ENCODE measurements around the gene AGK. TPM values are rescaled to one million over a fixed set of nuclear protein-coding genes. Genes with fewer than 3 reads are reported as not detected.

AGK gene
- total RNA-seq, 1 experiment from 2014 or later = 32.2 TPM

- TF ChIP-seq, protein P1, sequence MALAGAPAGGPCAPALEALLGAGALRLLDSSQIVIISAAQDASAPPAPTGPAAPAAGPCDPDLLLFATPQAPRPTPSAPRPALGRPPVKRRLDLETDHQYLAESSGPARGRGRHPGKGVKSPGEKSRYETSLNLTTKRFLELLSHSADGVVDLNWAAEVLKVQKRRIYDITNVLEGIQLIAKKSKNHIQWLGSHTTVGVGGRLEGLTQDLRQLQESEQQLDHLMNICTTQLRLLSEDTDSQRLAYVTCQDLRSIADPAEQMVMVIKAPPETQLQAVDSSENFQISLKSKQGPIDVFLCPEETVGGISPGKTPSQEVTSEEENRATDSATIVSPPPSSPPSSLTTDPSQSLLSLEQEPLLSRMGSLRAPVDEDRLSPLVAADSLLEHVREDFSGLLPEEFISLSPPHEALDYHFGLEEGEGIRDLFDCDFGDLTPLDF (CRISPR knock-in tag; IDR thresholded peaks at IDR 0.05) = no peak
Observed at GRCh38 chr7:141590666-141591065, 39.5 kb downstream of the AGK start (continued).

DNA sequence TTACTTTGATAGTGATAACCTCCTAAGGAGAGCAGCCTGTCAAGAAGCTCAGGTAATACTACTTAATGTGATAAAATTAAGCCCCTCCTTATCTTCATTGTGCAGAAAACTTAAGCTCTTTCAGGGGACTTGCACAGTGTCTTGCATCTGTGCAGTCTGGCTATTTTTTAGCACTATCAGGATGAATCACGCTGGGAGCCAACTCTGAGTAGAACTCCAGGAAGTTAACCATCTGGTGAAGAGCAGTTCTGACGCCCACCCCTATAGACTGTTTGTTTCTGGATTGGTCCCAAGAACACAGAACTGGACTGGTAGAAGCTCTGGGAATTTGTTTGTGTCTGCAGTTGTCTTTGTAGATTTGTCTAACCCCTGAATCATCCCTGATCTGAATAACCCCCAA is 41.9 kb downstream of the AGK start:
- ChIA-PET CTCF (interaction anchor here (0.9 kb wide), 1 partner anchor 60 kb away, joined by 3 read pairs; no protein-coding TSS in a partner anchor), POLR2A (no interaction called here)
- peak overlapping the region; percentile 35; the same call in 1 of the 2 replicates for H3K27ac Mint-ChIP-seq
- peaks cover 41% of the 10 kb centered on the region for H3K36me3 Mint-ChIP-seq
- peaks cover 7% of the 10 kb centered on the region for H3K9me3 Mint-ChIP-seq
- ATAC-seq (no peak), DNase-seq (ENCODE audit: low spot score) (no peak)
- no peaks in the 10 kb centered on the region for H3K27me3 Mint-ChIP-seq (ENCODE audit: low read depth)
- TF ChIP-seq NR2C2 (CRISPR knock-in tag; IDR thresholded peaks at IDR 0.05) = no peak
- TF ChIP-seq, protein P2, sequence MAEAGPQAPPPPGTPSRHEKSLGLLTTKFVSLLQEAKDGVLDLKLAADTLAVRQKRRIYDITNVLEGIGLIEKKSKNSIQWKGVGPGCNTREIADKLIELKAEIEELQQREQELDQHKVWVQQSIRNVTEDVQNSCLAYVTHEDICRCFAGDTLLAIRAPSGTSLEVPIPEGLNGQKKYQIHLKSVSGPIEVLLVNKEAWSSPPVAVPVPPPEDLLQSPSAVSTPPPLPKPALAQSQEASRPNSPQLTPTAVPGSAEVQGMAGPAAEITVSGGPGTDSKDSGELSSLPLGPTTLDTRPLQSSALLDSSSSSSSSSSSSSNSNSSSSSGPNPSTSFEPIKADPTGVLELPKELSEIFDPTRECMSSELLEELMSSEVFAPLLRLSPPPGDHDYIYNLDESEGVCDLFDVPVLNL (CRISPR knock-in tag; IDR thresholded peaks at IDR 0.05; ENCODE audit: borderline replicate concordance, low read depth) = no peak
- no peak for TF ChIP-seq ATF1 (CRISPR knock-in tag; IDR thresholded peaks at IDR 0.05)
- TF ChIP-seq NR1H2 (CRISPR knock-in tag; IDR thresholded peaks at IDR 0.05) = no peak
- TF ChIP-seq ELF4 (CRISPR knock-in tag; IDR thresholded peaks at IDR 0.05; ENCODE audit: low read depth) = no peak
- no peak for TF ChIP-seq ZNF425 (CRISPR knock-in tag; conservative IDR thresholded peaks at IDR 0.05)
- TF ChIP-seq TP53 (CRISPR knock-in tag; IDR thresholded peaks at IDR 0.05) = no peak
- no peak for TF ChIP-seq TCF7 (CRISPR knock-in tag; IDR thresholded peaks at IDR 0.05; ENCODE audit: low read depth)
- peaks cover 31% of the 10 kb centered on the region for H3K4me1 Mint-ChIP-seq
- no peak overlapping the region for H3K4me3 Mint-ChIP-seq

DNA sequence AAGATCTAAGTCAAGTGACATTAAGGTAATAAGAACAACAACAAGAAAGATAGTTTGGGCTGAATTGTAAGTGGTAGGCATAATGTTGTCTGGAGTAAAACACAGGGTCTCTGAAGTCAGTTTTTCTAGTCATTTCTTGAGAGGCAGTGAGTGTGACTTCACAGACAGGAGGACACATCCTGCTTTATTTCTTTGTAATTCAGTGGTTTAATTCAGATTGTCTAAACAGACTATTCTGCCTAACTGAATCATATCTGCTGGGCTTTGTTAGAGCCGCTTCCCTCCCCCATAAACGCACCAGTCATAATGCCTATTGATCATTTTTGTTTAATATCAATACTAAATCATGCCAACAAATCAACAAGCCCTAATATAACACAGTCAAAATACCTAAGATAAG is 46.8 kb downstream of the AGK start:
- H3K36me3 Mint-ChIP-seq = peaks cover 36% of the 10 kb centered on the region
- CTCF ChIA-PET = no interaction called here
- peaks cover 14% of the 10 kb centered on the region for H3K4me1 Mint-ChIP-seq
- POLR2A ChIA-PET = no interaction called here
- no peak overlapping the region for H3K27ac Mint-ChIP-seq
- H3K4me3 Mint-ChIP-seq = no peak overlapping the region
- ATAC-seq (no peak), DNase-seq (ENCODE audit: low spot score) (no peak)
- no peaks in the 10 kb centered on the region for H3K27me3 Mint-ChIP-seq (ENCODE audit: low read depth)
- no peaks in the 10 kb centered on the region for H3K9me3 Mint-ChIP-seq
- TF ChIP-seq, protein P3, sequence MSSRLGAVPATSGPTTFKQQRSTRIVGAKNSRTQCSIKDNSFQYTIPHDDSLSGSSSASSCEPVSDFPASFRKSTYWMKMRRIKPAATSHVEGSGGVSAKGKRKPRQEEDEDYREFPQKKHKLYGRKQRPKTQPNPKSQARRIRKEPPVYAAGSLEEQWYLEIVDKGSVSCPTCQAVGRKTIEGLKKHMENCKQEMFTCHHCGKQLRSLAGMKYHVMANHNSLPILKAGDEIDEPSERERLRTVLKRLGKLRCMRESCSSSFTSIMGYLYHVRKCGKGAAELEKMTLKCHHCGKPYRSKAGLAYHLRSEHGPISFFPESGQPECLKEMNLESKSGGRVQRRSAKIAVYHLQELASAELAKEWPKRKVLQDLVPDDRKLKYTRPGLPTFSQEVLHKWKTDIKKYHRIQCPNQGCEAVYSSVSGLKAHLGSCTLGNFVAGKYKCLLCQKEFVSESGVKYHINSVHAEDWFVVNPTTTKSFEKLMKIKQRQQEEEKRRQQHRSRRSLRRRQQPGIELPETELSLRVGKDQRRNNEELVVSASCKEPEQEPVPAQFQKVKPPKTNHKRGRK (CRISPR knock-in tag; IDR thresholded peaks at IDR 0.05; ENCODE audit: borderline replicate concordance) = no peak
- TF ChIP-seq MYBL2 (CRISPR knock-in tag; IDR thresholded peaks at IDR 0.05) (no peak), ZNF416 (CRISPR knock-in tag; IDR thresholded peaks at IDR 0.05) (no peak), NR3C1 (CRISPR knock-in tag; conservative IDR thresholded peaks at IDR 0.05; ENCODE audit: low read depth) (no peak), OVOL2 (CRISPR knock-in tag; IDR thresholded peaks at IDR 0.05; ENCODE audit: borderline replicate concordance) (no peak), NFYB (CRISPR knock-in tag; conservative IDR thresholded peaks at IDR 0.05; ENCODE audit: low read depth) (no peak), ZNF263 (CRISPR knock-in tag; IDR thresholded peaks at IDR 0.05; ENCODE audit: low read depth) (no peak), NR2C2 (CRISPR knock-in tag; IDR thresholded peaks at IDR 0.05) (no peak), SOX15 (CRISPR knock-in tag; IDR thresholded peaks at IDR 0.05) (no peak), ZNF425 (CRISPR knock-in tag; conservative IDR thresholded peaks at IDR 0.05) (no peak), ZNF232 (CRISPR knock-in tag; IDR thresholded peaks at IDR 0.05) (no peak), ZNF219 (CRISPR knock-in tag; IDR thresholded peaks at IDR 0.05; ENCODE audit: borderline replicate concordance) (no peak), TCF7 (CRISPR knock-in tag; IDR thresholded peaks at IDR 0.05; ENCODE audit: low read depth) (no peak)
- TF ChIP-seq, protein P4, sequence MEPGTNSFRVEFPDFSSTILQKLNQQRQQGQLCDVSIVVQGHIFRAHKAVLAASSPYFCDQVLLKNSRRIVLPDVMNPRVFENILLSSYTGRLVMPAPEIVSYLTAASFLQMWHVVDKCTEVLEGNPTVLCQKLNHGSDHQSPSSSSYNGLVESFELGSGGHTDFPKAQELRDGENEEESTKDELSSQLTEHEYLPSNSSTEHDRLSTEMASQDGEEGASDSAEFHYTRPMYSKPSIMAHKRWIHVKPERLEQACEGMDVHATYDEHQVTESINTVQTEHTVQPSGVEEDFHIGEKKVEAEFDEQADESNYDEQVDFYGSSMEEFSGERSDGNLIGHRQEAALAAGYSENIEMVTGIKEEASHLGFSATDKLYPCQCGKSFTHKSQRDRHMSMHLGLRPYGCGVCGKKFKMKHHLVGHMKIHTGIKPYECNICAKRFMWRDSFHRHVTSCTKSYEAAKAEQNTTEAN (CRISPR knock-in tag; IDR thresholded peaks at IDR 0.05) = no peak
- TF ChIP-seq, protein P5, sequence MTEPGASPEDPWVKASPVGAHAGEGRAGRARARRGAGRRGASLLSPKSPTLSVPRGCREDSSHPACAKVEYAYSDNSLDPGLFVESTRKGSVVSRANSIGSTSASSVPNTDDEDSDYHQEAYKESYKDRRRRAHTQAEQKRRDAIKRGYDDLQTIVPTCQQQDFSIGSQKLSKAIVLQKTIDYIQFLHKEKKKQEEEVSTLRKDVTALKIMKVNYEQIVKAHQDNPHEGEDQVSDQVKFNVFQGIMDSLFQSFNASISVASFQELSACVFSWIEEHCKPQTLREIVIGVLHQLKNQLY (CRISPR knock-in tag; IDR thresholded peaks at IDR 0.05) = no peak
- TF ChIP-seq, protein P6, sequence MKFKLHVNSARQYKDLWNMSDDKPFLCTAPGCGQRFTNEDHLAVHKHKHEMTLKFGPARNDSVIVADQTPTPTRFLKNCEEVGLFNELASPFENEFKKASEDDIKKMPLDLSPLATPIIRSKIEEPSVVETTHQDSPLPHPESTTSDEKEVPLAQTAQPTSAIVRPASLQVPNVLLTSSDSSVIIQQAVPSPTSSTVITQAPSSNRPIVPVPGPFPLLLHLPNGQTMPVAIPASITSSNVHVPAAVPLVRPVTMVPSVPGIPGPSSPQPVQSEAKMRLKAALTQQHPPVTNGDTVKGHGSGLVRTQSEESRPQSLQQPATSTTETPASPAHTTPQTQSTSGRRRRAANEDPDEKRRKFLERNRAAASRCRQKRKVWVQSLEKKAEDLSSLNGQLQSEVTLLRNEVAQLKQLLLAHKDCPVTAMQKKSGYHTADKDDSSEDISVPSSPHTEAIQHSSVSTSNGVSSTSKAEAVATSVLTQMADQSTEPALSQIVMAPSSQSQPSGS (CRISPR knock-in tag; IDR thresholded peaks at IDR 0.05; ENCODE audit: borderline replicate concordance, low read depth) = no peak
